ENCODE measurements around the gene ADM2. TPM values are rescaled to one million over a fixed set of nuclear protein-coding genes. Genes with fewer than 3 reads are reported as not detected.

The ADM2 gene
- total and polyA plus RNA-seq, 4 donors = 0.74 to 5.7 (median 2.7) TPM

- Histone ChIP-seq H3K4me3 (no peak overlapping the region), H3K27me3 (ENCODE audit: control insufficient read depth in 3 of 3, insufficient read depth in 3 of 3, low read length in 2 of 3) (peaks cover 0 to 38% (median 20%) of the 10 kb centered on the region in 3 donors), H3K36me3 (ENCODE audit: control insufficient read depth in 4 of 4, insufficient read depth in 4 of 4, low read length in 4 of 4) (no peaks in the 10 kb centered on the region), H3K27ac (ENCODE audit: low read depth in 1 of 2, low read length in 1 of 2) (no peak overlapping the region), H3K4me1 (ENCODE audit: control insufficient read depth in 5 of 5, insufficient read depth in 5 of 5, low read length in 5 of 5) (peaks cover 0 to 5% (median 0%) of the 10 kb centered on the region in 5 donors), H3K9ac (ENCODE audit: insufficient read depth in 1 of 2, low read length in 2 of 2) (no peak overlapping the region), H3K9me3 (ENCODE audit: control insufficient read depth in 4 of 4, insufficient read depth in 3 of 4, low read length in 3 of 4) (no peaks in the 10 kb centered on the region)
- DNase-seq (no peak), ATAC-seq (ENCODE audit: insufficient read depth, low FRiP score) (no peak)
- 81 to 87% methylated on average over 31 of the region's 31 CpGs for WGBS, 2 donors
- TF ChIP-seq, protein P1, sequence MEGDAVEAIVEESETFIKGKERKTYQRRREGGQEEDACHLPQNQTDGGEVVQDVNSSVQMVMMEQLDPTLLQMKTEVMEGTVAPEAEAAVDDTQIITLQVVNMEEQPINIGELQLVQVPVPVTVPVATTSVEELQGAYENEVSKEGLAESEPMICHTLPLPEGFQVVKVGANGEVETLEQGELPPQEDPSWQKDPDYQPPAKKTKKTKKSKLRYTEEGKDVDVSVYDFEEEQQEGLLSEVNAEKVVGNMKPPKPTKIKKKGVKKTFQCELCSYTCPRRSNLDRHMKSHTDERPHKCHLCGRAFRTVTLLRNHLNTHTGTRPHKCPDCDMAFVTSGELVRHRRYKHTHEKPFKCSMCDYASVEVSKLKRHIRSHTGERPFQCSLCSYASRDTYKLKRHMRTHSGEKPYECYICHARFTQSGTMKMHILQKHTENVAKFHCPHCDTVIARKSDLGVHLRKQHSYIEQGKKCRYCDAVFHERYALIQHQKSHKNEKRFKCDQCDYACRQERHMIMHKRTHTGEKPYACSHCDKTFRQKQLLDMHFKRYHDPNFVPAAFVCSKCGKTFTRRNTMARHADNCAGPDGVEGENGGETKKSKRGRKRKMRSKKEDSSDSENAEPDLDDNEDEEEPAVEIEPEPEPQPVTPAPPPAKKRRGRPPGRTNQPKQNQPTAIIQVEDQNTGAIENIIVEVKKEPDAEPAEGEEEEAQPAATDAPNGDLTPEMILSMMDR (IDR thresholded peaks at IDR 0.05; ENCODE audit: control extremely low read depth, extremely low read depth) = no peak
Measured at GRCh38 chr22:50483977-50484853, 2.9 kb downstream of the ADM2 start.

- Histone ChIP-seq H3K4me1 (ENCODE audit: control insufficient read depth in 5 of 5, insufficient read depth in 5 of 5, low read length in 5 of 5) (peaks cover 0 to 5% (median 0%) of the 10 kb centered on the region in 5 donors), H3K9ac (ENCODE audit: insufficient read depth in 1 of 2, low read length in 2 of 2) (no peak overlapping the region), H3K27me3 (ENCODE audit: control insufficient read depth in 3 of 3, insufficient read depth in 3 of 3, low read length in 2 of 3) (peaks cover 0 to 25% (median 9%) of the 10 kb centered on the region in 3 donors), H3K36me3 (ENCODE audit: control insufficient read depth in 4 of 4, insufficient read depth in 4 of 4, low read length in 4 of 4) (no peaks in the 10 kb centered on the region), H3K9me3 (ENCODE audit: control insufficient read depth in 4 of 4, insufficient read depth in 3 of 4, low read length in 3 of 4) (no peaks in the 10 kb centered on the region), H3K4me3 (no peak overlapping the region), H3K27ac (ENCODE audit: low read depth in 1 of 2, low read length in 1 of 2) (no peak overlapping the region)
- DNase-seq (no peak), ATAC-seq (ENCODE audit: insufficient read depth, low FRiP score) (no peak)
- TF ChIP-seq, protein P1 (IDR thresholded peaks at IDR 0.05; ENCODE audit: control extremely low read depth, extremely low read depth) = no peak
- 53 to 63% methylated on average over 29 of the region's 29 CpGs for WGBS, 2 donors
Measured at GRCh38 chr22:50485221-50486131, 4.1 kb downstream of the ADM2 start.

GRCh38 chr22:50486561-50487289, 5.4 kb downstream of the ADM2 start, which contains the start of gene MIOX:
Gene MIOX (plus strand): TSS chr22:50486859. CDS start chr22:50486898, 39 bp downstream.
- ATAC-seq (ENCODE audit: insufficient read depth, low FRiP score) (no peak), DNase-seq (no peak)
- 75 to 83% methylated on average over 23 of the region's 23 CpGs for WGBS, 2 donors
- Histone ChIP-seq H3K27me3 (ENCODE audit: control insufficient read depth in 3 of 3, insufficient read depth in 3 of 3, low read length in 2 of 3) (peaks cover 0 to 18% (median 8%) of the 10 kb centered on the region in 3 donors), H3K36me3 (ENCODE audit: control insufficient read depth in 4 of 4, insufficient read depth in 4 of 4, low read length in 4 of 4) (no peaks in the 10 kb centered on the region), H3K9ac (ENCODE audit: insufficient read depth in 1 of 2, low read length in 2 of 2) (no peak within 1 kb of the TSS), H3K9me3 (ENCODE audit: control insufficient read depth in 4 of 4, insufficient read depth in 3 of 4, low read length in 3 of 4) (no peaks in the 10 kb centered on the region), H3K27ac (ENCODE audit: low read depth in 1 of 2, low read length in 1 of 2) (no peak within 1 kb of the TSS), H3K4me1 (ENCODE audit: control insufficient read depth in 5 of 5, insufficient read depth in 5 of 5, low read length in 5 of 5) (peaks cover 0 to 5% (median 0%) of the 10 kb centered on the region in 5 donors), H3K4me3 (no peak within 1 kb of the TSS)
- TF ChIP-seq, protein P1 (IDR thresholded peaks at IDR 0.05; ENCODE audit: control extremely low read depth, extremely low read depth) = no peak
